A549 (cell line): ENCODE measurements around the gene CADPS2.

Source experiments
- CHD2 ChIP-seq: fragments of 150-350 bp; IDR thresholded peaks from 2 replicates; pipeline ENCODE4 v1.6.1; 2014; ENCODE audit warnings: low read length; ENCODE audit not compliant: partially characterized antibody
- CTCF ChIP-seq: fragments of >200 bp; sonication (Bioruptor Twin); formaldehyde crosslinking; IDR thresholded peaks from 3 replicates; pipeline ENCODE4 v1.5.1; 2016
- HOXA7 ChIP-seq: fragments of 250-450 bp; sonication (Bioruptor Pico); IDR thresholded peaks from 2 replicates; pipeline ENCODE4 v1.5.0; 2020; ENCODE audit warnings: mild to moderate bottlenecking, moderate library complexity
- MAFK ChIP-seq: fragments of 450-650 bp; IDR thresholded peaks from 2 replicates; pipeline ENCODE4 v1.6.1; 2014; ENCODE audit not compliant: partially characterized antibody
- MAZ ChIP-seq: fragments of 150-350 bp; IDR thresholded peaks from 2 replicates; pipeline ENCODE4 v1.6.1; 2014; ENCODE audit warnings: antibody characterized with exemption, low read depth, low read length, borderline replicate concordance
- MYC ChIP-seq: IDR thresholded peaks from 2 replicates; pipeline ENCODE4 v1.6.1; 2012; ENCODE audit warnings: mild to moderate bottlenecking, inconsistent platforms, low read length, improper control_type of control experiment, borderline replicate concordance
- PBX3 ChIP-seq: IDR thresholded peaks from 2 replicates; pipeline ENCODE4 v1.6.1; 2012
- POLR2A ChIP-seq: IDR thresholded peaks from 2 replicates; pipeline ENCODE4 v1.6.1; 2012; ENCODE audit warnings: mild to moderate bottlenecking, low read length
- POLR2AphosphoS2 ChIP-seq: conservative IDR thresholded peaks from 2 replicates; pipeline ENCODE4 v1.6.1; 2012; ENCODE audit warnings: low read length, improper control_type of control experiment, inconsistent platforms
- REST ChIP-seq: fragments of 200-600 bp; sonication (generic); IDR thresholded peaks from 2 replicates; pipeline ENCODE4 v1.6.1; 2016; ENCODE audit warnings: antibody characterized with exemption, mild to moderate bottlenecking, moderate library complexity

- TF ChIP-seq HOXA7 (CRISPR knock-in tag): no peak
- no peak for TF ChIP-seq MAZ
- TF ChIP-seq REST: no peak
- TF ChIP-seq CHD2: no peak
- TF ChIP-seq POLR2AphosphoS2: no peak
- no peak for TF ChIP-seq PBX3
- no peak for TF ChIP-seq CTCF
- no peak for TF ChIP-seq MYC
- TF ChIP-seq MAFK: no peak
- no peak for TF ChIP-seq POLR2A
Measured at GRCh38 chr7:122485856-122486255, 400.4 kb downstream of the CADPS2 start.
